HFF-Myc (cell line): Measurements from ENCODE around the gene HIF1A.

Experiments
- DNase-seq: peaks from one replicate; pipeline ENCODE4 v3.0.0-alpha.2; 2011; ENCODE audit warnings: low read depth; ENCODE audit errors: extremely low read depth
- H3K4me3 ChIP-seq: replicated peaks from 2 replicates; pipeline ENCODE4 v1.5.1; 2011; ENCODE audit warnings: low read depth, mild to moderate bottlenecking, control low read depth, low read length
- CTCF ChIP-seq: IDR thresholded peaks from 2 replicates; pipeline ENCODE4 v1.5.1; 2012; ENCODE audit warnings: mild to moderate bottlenecking, low read depth, low read length, control low read depth; ENCODE audit errors: missing control alignments

Gene HIF1A

GRCh38 chr14:61694830-61695694 lies at the start of gene HIF1A:
TSS of gene HIF1A (plus strand) at chr14:61695513. CDS start at chr14:61695805, 292 bp downstream.
- no peak for TF ChIP-seq CTCF
- peak within 1 kb of the TSS; percentile 79 for H3K4me3 ChIP-seq
- peak; percentile 91 for DNase-seq

GRCh38 chr14:61646366-61647116 lies 48.8 kb upstream of the HIF1A start:
- TF ChIP-seq CTCF: no peak
- no peak for DNase-seq
- no peak overlapping the region for H3K4me3 ChIP-seq

DNA sequence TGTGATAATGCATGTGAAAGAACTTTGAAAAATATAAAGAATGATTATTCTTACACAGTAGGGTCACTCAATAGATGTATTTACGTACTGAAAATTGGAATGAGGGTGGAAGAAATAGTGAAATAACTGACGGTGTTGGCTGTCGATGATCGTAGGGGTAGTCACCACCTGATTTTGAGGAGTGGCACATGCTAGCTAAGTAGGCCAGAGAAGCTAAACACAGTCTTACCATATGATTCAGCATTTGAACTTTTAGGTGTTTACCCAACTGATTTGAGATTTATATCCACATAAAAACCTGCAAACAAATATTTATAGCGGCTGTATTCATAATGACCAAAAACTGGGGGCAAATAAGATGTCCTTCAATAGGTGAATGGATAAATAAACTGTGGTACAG lies 47.6 kb upstream of the HIF1A start:
- no peak for TF ChIP-seq CTCF
- no peak overlapping the region for H3K4me3 ChIP-seq
- DNase-seq: no peak

GRCh38 chr14:61648377-61648776 lies 46.9 kb upstream of the HIF1A start:
- TF ChIP-seq CTCF: no peak
- no peak for DNase-seq
- H3K4me3 ChIP-seq: no peak overlapping the region

DNA sequence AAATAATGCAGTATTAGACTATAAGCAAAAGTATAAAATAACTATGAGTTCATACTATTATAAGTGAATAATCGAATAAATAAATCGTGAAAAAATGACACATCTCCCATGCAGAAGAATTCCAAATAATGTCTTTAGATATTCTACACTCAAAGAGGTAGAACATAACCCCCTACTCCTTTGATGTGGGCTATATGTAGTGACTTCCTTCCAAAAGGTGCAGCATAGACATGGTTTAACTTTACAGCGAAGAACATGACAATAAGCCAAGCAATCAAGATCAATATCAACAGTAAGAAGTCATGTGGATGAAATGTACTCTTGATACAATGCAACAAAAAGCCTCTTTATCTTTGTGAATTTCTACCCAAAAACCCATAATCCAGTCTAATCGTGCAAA lies 46.0 kb upstream of the HIF1A start:
- DNase-seq: no peak
- TF ChIP-seq CTCF: no peak
- H3K4me3 ChIP-seq: no peak overlapping the region

DNA sequence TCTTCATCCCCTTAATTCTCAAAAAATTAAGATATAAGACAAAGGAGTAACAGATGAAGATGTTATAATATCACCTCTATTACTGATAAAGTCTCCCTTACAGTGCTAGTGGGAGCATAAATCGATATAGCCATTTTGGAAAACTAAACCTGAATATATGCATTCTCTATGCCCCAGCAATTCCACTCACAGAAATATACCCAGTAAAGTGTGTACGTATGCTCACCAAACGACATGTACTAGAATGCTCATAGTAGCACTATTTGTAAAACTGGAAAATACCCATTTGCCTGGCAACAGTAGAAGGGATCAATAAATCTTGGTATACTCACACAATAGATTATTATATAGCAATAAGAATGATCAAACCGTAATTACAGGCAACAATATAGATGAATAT lies 44.0 kb upstream of the HIF1A start:
- no peak for DNase-seq
- TF ChIP-seq CTCF: no peak
- no peak overlapping the region for H3K4me3 ChIP-seq
